NB4 (cell line): ENCODE results near the gene CNPY1.

Experiments
- CTCF ChIP-seq: IDR thresholded peaks from one replicate; pipeline ENCODE4 v1.5.1; 2012; ENCODE audit warnings: low read depth, low read length
- MYC ChIP-seq: IDR thresholded peaks from 2 replicates; pipeline ENCODE4 v1.6.1; 2011; ENCODE audit warnings: low read depth, low read length
- POLR2A ChIP-seq: IDR thresholded peaks from 2 replicates; pipeline ENCODE4 v1.6.1; 2011; ENCODE audit warnings: mild to moderate bottlenecking; ENCODE audit not compliant: insufficient read length; ENCODE audit errors: extremely low read depth

GRCh38 chr7:155458111-155458877 lies 88.1 kb downstream of the CNPY1 start, which contains the start of gene EN2:
- TF ChIP-seq CTCF (no peak), POLR2A (no peak), MYC (no peak)
